HG03565 (cell line): ENCODE data around the gene ZBTB16.

Experiments
- ATAC-seq: cut with Tn5 transposase; IDR thresholded peaks from one replicate; pipeline ENCODE4 v1.9.1; 2021; ENCODE audit warnings: mild to moderate bottlenecking, moderate library complexity; ENCODE audit not compliant: unreplicated experiment

The ZBTB16 gene, protein sequence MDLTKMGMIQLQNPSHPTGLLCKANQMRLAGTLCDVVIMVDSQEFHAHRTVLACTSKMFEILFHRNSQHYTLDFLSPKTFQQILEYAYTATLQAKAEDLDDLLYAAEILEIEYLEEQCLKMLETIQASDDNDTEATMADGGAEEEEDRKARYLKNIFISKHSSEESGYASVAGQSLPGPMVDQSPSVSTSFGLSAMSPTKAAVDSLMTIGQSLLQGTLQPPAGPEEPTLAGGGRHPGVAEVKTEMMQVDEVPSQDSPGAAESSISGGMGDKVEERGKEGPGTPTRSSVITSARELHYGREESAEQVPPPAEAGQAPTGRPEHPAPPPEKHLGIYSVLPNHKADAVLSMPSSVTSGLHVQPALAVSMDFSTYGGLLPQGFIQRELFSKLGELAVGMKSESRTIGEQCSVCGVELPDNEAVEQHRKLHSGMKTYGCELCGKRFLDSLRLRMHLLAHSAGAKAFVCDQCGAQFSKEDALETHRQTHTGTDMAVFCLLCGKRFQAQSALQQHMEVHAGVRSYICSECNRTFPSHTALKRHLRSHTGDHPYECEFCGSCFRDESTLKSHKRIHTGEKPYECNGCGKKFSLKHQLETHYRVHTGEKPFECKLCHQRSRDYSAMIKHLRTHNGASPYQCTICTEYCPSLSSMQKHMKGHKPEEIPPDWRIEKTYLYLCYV

DNA sequence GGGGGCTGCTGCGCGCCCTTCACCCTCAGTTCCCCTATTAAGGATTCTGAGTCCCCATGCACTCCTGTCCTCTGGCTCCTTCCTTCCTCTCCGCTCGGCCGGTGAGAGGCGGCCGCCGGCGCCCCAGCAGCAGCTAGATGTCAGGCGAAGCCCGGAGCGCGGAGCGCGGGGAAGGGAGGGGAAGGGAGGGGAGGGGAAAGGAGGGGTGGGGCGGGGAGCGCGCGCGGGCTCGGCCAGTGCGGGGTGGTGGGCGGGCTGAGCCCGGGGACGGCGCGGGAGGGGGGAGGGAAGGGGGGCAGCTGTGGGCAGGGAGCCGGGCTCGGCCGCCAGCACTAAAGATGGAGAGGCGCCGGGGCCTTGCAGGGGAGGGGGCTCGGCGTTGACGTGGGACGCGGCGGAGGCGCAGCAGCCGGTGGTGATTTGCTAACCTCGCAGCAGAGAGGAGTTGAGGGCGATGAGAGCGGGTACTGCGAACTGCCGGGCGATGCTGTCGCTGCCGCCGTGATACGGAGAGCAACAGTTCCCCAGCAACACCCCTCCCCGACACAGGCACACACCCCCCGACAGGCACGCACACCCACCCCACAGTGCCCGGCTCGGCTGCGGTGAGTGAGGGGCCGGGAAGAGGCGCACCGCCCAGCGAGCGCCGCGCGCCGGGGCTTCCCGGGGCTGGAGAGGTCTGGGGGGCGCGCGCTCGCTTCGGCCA is at the start of gene ZBTB16:
TSS of gene ZBTB16 (plus strand) at position 434 of the 706 bp plus-strand sequence. CDS start 3,590 bp downstream, outside the sequence.
- no peak for ATAC-seq

DNA sequence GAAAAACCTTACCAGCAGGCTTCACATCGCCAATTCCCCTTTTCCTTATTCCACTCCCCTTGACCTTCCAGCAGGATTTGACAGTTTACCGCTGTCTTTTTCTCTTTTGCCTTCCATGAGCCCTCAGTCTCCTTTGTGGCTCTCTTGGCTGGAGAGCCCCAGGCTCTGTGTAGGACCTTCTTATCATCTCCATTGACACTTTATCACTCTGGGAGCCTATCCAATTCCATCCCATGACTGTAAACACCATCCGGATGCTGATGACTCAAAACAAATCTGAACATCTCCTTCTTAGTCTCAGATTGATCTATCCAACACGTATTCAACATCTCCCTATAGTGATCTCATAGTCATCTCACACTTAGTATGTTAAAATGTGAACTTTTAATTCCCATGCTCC is 48.6 kb upstream of the ZBTB16 start:
- ATAC-seq, result no peak

DNA sequence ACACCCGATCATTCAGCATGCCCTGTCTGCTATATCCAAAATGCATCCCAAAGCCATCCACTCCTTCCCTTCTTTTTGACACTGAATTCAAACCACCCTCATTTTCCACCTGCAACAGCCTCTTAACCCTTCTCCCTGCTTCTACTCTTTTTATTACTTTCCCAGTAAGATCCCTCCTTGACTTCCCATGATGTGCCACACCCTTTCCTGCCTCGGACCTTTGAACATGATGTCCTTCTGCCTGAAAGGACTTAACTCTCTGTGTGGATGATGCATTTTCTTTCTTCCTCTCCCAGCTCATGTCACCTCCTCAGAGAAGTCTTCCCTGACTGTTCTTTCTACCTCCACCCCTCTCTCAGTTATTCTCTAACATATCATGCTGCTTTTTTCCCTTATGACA is 48.1 kb upstream of the ZBTB16 start:
- no peak for ATAC-seq

DNA sequence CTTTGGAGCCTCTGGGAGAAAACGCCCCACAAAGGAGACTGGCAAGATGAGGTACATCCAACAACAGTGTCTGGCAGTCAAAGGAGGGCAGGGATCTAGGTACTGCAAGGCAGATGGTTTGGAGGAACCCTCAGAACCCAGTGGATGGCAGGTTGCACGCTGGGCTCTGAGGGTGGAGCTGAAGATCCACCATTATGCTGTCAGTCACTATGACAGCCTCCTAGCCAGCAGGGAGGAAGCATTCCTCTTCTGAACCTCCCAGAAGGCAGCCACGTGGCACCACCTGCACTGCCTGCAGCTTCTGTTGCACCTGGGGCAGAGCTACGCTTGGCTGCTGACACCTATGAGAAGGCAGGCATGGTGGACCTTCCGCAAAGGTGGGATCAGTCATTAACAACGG is 44.4 kb upstream of the ZBTB16 start:
- no peak for ATAC-seq

DNA sequence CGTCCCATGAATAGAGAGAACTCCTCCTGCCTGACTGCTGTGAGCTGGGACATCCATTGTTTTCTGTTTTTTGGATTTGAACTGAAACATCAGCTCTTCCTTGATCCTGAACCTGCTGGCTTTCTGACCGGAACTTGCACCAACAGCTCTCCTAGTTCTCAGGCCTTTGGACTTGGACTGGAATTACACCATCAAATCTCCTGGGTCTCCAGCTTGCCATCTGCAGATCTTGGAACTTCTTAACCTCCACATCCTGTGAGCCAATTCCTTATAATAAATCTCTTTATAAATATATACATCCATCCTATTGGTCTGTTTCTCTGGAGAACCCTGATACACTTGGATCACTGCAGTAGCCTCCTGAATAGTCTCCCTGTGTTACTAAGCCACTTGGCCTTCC is 42.5 kb upstream of the ZBTB16 start:
- no peak for ATAC-seq

DNA sequence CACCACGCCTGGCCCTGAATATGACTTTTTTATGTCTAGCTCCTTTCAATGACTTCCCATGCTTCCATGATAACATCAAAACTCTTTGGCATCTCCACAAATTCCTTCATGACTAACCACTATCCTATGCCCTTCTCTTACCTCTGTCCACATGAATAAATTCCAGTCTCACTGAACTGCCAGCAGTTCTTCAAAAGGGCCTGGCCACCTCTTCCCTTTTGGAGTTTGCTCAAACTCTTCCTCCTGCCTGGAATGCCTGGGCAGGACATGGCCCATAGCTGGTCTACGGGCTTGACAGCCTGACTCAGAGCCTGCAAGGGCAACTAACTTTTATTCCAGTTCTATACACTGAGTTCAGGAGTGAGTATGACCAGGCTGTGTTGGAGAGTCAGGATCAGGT is 41.8 kb upstream of the ZBTB16 start:
- ATAC-seq, result no peak

DNA sequence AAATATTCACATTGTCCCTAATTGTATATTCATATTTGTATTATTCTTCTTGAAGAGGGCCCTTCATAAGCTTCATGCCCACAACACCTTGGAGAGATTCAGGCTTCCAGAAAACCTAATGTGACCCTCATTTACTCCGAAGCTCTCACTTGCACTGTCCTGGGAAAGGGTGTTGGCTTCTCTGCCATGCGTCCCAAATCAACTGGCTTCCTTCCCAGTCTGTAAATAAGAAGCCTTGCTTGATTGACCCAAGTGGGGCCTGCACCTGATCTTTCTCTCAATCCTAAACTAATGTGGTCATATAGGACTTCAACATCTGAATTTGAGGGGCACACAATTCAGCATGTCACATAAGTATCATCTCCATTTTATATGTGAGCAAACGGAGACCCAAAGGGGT is 40.5 kb upstream of the ZBTB16 start:
- no peak for ATAC-seq

DNA sequence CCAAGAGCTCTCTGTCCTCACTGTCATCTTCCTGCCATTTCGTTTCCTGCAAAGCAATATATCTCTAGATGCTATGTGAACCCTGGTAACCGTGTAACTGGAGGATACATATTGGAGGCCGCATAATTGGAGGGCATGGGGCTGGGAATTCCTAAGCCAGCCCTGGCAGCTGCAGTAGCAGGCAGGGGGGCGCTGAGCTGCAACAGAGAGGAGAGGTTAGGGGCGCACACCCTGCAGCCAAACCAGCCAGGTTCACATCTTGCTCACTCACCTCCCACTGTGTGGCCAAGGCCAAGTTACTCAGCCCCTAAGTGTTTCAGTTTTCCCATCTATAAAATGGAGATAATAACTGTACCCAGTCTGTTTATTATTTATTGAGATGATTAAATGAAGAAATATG is 39.9 kb upstream of the ZBTB16 start:
- no peak for ATAC-seq

DNA sequence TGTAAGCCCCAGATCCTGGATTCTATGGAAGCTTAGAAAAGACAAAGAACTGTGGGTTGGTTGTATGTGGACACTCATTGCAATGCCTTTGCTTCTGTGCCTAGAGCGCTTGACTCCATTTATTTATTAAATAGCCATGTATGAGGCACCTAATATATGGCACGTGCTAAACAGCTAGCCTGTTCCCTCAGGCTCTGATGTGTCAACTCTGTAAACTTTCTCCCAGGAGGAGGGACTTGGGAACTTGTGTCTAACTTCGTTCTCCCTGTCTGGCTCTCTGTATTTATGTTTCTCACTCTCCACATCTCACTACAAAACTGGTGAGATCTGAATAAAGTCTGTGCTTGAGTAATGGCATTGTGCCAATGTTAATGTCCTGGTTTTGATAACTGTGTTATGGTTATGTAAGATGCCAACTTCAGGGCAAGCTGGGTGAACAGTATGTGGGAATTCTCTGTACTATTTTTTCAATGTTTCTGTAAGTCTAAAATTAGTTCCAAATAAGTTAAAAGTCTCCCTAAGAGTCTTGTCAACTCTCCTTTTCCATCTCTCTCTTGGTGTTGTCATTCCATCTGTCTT is 34.1 kb upstream of the ZBTB16 start:
- ATAC-seq, result no peak

DNA sequence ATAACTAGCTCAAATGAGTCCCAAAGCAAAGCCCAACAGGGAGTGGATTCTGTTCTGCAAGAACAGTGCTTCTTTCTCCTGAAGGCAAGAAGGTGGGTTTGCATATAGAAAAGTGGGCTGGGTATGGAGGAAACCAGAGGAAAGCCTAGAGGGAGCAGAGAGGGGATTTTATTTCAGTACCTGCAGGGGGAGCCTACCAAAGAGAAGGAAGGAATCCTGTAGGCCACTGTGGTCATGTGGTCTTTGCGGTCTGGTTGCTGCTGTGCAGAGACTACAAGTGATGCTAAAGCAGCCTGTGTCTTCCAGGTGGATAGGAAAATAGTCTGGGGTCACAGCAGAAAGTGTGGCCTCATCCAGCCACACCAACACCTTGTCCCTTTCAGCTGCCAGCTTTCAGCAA is 33.2 kb upstream of the ZBTB16 start:
- no peak for ATAC-seq

DNA sequence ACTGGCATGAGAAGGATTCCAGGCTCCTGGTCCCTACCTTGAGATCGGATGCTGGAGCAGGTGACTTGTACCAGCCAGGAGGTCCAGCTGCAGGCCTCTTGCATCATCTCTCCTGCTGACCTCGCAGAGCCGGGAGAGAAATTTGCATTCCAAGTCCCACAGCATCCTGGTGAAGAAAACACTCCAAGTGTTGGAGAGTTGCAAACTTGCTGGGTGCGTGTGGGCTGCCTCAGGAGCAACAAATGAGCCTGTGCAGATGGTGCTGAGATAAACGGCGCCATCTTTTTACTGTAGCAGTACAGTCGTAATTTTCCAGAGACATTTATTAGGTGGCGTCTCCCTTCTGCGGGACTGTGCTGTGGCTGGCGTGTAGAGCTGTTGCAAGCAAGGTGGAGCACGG is 32.1 kb upstream of the ZBTB16 start:
- ATAC-seq, result no peak

DNA sequence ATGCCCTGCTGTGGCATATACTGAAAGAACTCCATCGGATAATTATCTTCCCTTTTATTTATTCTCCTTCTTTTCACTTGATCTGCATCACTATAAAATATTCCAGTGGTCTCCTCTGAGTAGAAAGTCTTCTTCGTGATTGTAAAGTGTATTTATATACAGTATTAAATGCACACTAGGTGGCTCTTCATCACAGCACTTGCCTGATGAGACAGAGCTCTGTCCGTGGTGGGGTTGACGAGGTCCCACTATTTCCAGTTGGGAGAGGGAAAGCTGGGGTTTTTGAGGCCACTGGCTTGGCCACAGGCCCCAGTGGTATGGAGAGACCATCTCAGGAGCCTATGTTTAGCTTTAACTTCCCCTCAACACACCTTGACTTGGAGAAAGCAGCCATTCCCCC is 31.6 kb upstream of the ZBTB16 start:
- no peak for ATAC-seq

DNA sequence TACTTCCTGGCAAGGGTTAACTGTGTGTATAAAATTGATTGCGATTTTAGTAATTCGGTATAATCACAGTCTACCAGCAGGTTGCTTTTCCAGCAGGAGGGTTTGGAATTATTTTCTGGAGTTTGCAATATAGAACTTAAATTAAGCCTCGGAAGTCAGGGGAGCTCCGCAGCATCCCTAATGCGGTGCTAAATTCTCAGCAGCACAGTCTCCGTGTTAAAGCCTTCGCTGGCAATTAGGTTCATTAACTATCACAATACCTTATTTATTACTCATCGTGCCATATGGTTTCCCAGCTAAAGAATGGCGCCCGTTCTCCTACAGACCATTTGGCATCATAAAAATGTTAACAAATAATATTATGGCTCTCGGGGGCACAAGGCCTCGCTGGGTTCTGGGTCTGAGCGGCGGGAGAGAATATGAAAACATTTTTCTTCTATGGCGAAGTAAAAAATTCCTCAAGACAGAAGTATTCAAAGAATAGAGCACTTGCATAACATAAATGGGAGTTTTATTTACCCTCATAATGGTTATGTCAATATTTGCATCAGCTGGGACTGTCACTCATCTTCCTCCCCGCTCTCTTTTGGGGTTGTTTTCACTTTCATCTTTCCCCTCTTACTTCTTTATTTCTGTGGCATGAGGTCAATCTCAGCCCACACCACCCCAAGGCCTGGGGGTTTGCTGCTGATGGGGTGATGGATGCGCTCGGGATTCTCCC is 28.1 kb upstream of the ZBTB16 start:
- no peak for ATAC-seq

DNA sequence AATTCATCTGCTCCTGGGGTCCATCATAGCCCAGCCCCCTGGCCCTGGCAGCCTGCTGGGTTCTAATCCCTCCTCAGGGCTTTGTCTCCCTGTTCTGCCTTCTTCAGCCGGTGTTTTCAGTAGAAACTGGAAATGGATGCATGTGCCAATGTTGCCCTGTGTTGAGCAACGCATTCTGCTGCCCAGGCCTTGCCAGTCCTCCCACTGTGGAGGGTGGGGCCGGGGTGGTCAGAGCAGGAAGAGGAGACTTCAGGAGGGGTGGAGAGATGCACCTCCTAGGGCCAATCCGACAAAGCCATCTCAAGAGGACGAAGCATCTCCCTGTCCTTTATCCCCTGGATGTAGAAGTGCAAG is 27.6 kb upstream of the ZBTB16 start:
- no peak for ATAC-seq

DNA sequence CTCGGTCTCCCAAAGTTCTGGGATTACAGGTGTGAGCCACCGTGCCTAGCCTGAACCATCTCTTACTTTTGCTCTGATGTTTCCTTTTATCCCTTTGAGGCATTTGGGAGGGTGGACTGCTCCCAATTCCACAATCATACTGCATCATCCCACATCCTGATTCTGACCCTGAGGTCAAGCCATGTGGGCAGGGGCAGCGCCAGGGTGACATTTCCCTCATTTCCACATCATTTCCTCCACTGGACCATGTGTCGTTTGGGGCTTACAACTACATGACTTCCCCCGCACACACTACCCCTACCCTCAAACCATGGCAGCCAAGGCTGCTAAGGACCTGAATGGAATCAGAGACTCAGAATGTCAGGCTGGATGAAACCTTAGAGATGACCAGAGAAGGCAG is 26.4 kb upstream of the ZBTB16 start:
- no peak for ATAC-seq

DNA sequence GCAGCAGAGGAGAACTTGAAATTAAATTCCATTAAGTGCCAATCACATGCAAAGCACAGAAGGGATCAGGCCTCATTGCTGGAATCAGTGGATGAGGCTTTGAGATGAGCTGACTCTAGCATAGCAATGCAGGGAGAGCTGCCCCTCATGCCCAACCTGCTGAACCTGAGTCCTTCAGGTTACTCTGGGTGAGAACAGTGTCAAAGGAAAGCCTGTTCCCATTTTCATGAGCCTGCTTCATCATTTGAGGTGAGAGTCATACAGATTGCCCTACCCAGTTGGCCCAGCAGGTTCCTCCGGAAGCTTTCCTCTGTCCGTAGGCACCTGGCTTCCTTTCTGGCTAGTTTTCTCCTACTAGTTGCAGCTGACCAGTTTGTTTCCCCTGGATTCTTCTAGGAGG is 25.9 kb upstream of the ZBTB16 start:
- ATAC-seq, result no peak

DNA sequence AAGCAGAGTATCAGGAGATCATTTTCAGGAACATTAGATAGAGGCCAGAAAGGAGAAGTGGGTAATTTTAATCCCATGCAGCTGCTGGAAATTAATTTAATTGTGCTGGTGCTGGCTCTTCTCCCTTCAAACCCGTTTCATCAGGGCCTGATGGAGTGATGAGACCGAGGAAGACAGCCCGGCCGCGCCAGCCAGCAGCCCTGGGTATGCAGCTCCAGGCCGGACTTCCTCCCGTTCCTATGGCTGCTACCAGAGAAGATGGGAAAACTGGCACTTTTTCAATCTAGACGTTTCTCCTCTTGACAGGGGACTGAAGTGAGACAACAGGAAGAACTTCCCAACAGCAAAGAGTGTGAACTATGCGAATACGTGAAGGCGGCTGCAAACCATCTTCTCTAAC is 24.6 kb upstream of the ZBTB16 start:
- no peak for ATAC-seq

DNA sequence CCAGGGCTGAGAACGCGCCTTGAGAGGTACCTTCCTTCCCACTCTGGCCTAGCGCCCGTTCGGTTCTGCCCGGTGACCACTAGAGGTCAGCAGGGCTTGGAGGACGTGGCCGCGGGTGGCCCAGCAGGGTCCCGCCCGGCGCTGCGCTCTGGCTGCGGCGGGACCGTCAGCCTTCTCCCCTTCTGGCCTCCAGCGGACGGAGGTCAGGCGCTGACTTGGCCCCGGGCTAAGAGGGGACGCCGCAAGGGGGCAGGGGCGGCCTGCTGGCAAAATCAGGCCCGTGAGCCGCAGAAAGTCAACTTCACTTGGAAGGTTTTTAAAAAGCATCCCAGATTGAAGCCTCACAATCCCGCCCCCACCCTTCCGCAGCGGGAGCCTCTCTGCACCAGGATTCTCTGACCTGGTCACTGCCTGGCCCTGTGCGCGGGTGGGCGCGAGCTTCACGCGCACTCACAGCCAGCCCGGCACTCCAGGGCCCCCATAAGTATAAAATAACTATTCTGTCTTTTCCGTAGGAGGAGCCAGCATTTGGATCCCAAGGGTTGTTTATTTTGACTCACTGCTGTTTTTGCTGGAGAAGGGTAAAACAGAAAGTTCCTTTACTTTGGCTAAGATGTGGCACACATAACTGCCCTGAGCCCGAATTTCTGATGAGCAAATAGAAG is 23.2 kb upstream of the ZBTB16 start:
- ATAC-seq, result no peak

DNA sequence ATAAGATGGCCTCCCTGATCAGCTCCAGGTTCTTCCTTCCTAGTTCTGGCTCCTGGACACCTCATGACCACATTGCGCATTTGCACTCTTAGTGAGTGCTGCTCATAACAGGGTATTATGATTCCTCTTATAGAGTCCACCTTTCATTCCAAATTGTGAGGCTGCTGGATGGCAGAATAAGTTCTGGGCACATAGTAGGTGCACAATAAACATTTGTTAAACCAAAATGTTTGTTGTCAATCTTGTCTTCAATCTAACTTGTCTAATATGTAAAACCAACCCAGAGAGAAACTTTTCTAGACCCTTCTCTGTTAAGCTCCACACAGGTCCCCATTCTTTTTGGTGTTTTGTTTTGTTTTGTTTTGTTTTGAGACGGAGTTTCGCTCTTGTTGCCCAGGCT is 22.6 kb upstream of the ZBTB16 start:
- no peak for ATAC-seq

DNA sequence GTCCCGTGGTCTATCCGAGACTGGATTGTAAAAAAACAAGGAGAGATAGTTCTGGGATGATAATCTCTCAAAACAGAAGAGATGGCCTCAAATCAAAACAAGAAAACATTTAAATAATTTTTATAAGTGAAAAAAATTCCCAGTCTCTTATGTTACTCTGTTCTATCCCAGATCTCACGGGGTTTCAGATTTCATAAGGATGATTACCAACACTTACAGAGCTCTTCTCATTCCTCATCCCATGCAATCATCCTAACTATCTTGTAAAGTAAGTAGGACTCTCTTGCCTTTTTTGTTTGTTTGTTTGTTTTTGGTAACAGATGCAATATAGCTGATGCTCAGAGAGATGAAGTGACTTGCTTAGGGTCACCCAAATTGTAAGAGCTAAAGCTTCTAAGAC is 20.0 kb upstream of the ZBTB16 start:
- no peak for ATAC-seq
